OCI-LY3 (cell line): ENCODE results near the gene SEL1L2.

ENCODE experiments used
- EZH2phosphoT487 ChIP-seq: fragments of 200-600 bp; shearing (Covaris generic); IDR thresholded peaks from 2 replicates; pipeline ENCODE4 v1.6.1; 2018; ENCODE audit warnings: antibody characterized with exemption, mixed run types, low read depth
- TF ChIP-seq, protein P1 (sequence below): fragments of 200-600, 300-600 bp; sonication (generic); IDR thresholded peaks from 2 replicates; pipeline ENCODE4 v1.5.1; 2014; ENCODE audit warnings: antibody characterized with exemption, low read length, low read depth

DNA sequence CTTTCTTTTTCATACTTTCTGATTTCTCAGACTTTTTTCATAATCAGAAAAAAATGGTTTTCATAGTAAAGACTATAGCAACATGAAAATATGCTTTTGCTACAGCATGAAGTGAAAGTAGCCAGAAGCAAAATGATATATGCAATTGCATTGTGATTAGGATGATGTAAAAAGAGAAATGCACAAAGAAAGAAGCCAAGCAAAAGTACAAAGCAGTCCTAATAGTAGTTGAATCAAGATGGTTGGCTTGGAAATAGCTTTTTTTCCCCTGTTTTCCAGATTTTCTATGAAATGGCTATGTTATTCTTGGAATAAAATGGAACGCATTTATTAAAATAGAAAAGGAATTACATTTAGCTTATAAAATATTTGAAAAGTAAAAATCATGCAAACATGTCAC, 77.3 kb downstream of the SEL1L2 start:
- TF ChIP-seq, protein P1, sequence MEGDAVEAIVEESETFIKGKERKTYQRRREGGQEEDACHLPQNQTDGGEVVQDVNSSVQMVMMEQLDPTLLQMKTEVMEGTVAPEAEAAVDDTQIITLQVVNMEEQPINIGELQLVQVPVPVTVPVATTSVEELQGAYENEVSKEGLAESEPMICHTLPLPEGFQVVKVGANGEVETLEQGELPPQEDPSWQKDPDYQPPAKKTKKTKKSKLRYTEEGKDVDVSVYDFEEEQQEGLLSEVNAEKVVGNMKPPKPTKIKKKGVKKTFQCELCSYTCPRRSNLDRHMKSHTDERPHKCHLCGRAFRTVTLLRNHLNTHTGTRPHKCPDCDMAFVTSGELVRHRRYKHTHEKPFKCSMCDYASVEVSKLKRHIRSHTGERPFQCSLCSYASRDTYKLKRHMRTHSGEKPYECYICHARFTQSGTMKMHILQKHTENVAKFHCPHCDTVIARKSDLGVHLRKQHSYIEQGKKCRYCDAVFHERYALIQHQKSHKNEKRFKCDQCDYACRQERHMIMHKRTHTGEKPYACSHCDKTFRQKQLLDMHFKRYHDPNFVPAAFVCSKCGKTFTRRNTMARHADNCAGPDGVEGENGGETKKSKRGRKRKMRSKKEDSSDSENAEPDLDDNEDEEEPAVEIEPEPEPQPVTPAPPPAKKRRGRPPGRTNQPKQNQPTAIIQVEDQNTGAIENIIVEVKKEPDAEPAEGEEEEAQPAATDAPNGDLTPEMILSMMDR, result no peak
- no peak for TF ChIP-seq EZH2phosphoT487
